ENCODE results near the gene B4GALT6. TPM values are rescaled to one million over a fixed set of nuclear protein-coding genes. Genes with fewer than 3 reads are reported as not detected.

The B4GALT6 gene
- total RNA-seq, 2 experiments from 2014 or later = 1.7 to 2.4 TPM

DNA sequence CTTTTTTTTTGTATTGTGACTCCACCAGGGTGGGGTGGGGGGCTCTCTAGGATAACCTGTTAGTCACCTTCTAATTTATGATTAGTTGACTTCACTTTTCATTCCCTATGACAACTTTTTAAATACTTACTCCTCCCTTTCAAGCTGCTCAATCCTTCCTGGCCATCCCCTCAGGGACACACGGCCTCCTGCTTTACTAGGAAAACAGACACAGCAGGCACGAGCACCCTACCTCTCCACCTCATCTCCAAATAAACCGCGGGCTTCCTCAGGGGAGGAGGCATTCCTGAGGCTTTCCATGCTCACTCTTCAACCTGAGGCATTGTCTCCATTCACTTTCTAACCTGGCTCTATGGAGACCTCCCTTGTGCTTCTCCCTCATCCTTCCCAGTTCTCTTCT is 33.0 kb downstream of the B4GALT6 start:
- no peak overlapping the region for H3K27ac Mint-ChIP-seq

DNA sequence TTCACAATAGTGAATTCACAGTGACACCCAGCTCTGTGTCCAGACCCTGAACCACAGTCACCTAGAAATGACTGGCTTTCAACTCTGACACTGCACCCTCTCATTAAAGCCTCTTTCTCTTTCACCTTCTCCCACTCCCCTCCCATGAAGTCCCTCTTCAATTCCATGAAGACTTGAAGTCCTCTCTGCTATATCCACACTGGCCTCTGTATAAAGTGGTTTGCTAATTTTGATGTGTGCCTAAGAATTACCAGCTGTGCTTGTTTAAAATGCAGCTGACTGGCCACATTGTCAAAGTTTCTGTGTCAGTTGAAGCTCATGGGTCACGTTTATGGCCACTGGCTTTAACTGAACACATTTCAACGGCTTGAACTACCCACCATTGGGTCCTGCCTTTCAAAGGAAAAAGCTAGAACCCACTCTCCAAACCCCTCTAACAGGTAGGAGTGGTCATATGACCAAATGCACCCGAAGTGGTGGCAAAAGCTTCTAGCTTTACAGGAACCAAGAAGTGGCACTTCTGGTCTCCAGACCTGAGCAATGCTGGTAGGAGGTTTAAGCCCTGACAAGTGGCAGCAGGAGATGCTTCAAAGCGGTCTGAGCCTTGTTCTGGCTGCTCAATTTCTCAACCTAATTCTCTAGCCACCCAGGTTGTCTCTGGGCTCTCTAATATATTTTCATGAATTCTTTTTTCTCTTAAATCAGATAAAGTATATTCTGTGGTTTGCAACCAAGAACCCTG is 34.2 kb downstream of the B4GALT6 start:
- POLR2A ChIA-PET = no interaction called here
- no peak for ATAC-seq
- Mint-ChIP-seq H3K4me1 (ENCODE audit: low read depth) (peaks cover 21% of the 10 kb centered on the region), H3K36me3 (ENCODE audit: low read depth) (no peaks in the 10 kb centered on the region), H3K27me3 (peaks cover 31% of the 10 kb centered on the region), H3K9me3 (no peaks in the 10 kb centered on the region), H3K27ac (no peak overlapping the region), H3K4me3 (no peak overlapping the region)
- CTCF ChIA-PET = interaction anchor here (1.0 to 1.5 kb wide), 4 partner anchors 33 to 133 kb away, joined by 3 to 7 read pairs (median 3); partner anchors contain the start of gene B4GALT6
- no peak for DNase-seq
- no peak for TF ChIP-seq CTCF (IDR thresholded peaks at IDR 0.05)
- intact Hi-C loops (cut with micrococcal nuclease) = no loop called here

More for the DNA sequence above, 33.0 kb downstream of the B4GALT6 start:
- Mint-ChIP-seq H3K4me1 (ENCODE audit: low read depth) (peaks cover 15% of the 10 kb centered on the region), H3K9me3 (no peaks in the 10 kb centered on the region), H3K27me3 (peaks cover 31% of the 10 kb centered on the region), H3K36me3 (ENCODE audit: low read depth) (no peaks in the 10 kb centered on the region), H3K4me3 (no peak overlapping the region)
- DNase-seq (no peak), ATAC-seq (no peak)
- intact Hi-C loops (cut with micrococcal nuclease) = no loop called here
- POLR2A ChIA-PET = interaction anchor here (0.6 kb wide), 1 partner anchor 92 kb away, joined by 3 read pairs; no protein-coding TSS in a partner anchor
- CTCF ChIA-PET = interaction anchor here (1.1 kb wide), 2 partner anchors 31 to 132 kb away, joined by 3 read pairs; no protein-coding TSS in a partner anchor
- no peak for TF ChIP-seq CTCF (IDR thresholded peaks at IDR 0.05)

DNA sequence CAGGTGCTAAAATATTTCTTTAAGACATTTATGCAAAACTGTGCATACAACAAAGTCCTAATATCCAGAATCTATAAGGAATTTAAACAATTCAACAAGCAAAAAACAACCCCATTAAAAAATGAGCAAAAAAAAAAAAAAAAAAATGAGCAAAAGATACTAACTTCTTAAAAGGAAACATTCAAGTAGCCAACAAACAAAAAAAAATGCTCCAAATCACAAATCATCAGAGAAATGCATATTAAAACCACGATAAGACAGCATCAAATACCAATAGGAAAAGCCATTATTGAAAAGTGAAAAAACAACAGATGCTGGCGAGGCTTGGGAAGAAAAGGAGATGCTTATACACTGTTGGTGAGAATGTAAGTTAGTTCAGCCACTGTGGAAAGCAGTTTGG is 34.9 kb downstream of the B4GALT6 start:
- POLR2A ChIA-PET = no interaction called here
- Mint-ChIP-seq H3K4me1 (ENCODE audit: low read depth) (peaks cover 21% of the 10 kb centered on the region), H3K36me3 (ENCODE audit: low read depth) (no peaks in the 10 kb centered on the region), H3K9me3 (no peaks in the 10 kb centered on the region), H3K4me3 (no peak overlapping the region), H3K27ac (no peak overlapping the region), H3K27me3 (peaks cover 31% of the 10 kb centered on the region)
- intact Hi-C loops (cut with micrococcal nuclease) = no loop called here
- TF ChIP-seq CTCF (IDR thresholded peaks at IDR 0.05) = no peak
- DNase-seq (no peak), ATAC-seq (no peak)
- CTCF ChIA-PET = interaction anchor here (1.5 kb wide), 1 partner anchor 35 kb away, joined by 7 read pairs; the partner anchor contains the start of gene B4GALT6

DNA sequence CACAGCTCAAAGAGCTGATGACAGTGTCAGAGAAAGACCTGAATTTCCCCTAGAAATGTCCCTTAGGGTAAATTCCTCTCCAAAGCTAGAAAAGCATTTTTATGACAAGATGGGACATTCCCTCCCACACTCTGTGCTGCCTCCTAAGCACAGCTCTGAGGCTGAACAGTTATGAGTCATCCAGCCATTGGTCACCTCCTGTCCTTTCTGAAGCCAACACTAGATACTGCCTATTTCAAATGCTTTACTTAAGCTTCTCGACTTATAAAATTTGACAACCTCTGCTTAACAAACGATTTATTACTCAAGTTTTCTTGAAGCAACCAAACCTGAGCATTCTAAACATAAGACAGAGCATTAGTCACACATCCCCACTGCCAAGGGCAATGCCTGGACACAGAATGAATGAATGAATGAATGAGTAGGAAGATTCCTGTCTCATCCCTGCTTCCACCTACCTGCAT is 35.4 kb downstream of the B4GALT6 start:
- CTCF ChIA-PET = no interaction called here
- peaks cover 31% of the 10 kb centered on the region for H3K27me3 Mint-ChIP-seq
- H3K4me3 Mint-ChIP-seq = no peak overlapping the region
- peaks cover 21% of the 10 kb centered on the region for H3K4me1 Mint-ChIP-seq (ENCODE audit: low read depth)
- peak; percentile 70 for ATAC-seq
- H3K27ac Mint-ChIP-seq = no peak overlapping the region
- intact Hi-C loops (cut with micrococcal nuclease) = no loop called here
- DNase-seq = no peak
- H3K36me3 Mint-ChIP-seq (ENCODE audit: low read depth) = no peaks in the 10 kb centered on the region
- TF ChIP-seq CTCF (IDR thresholded peaks at IDR 0.05) = no peak
- POLR2A ChIA-PET = interaction anchor here (0.7 kb wide), 1 partner anchor 77 kb away, joined by 3 read pairs; no protein-coding TSS in a partner anchor
- H3K9me3 Mint-ChIP-seq = no peaks in the 10 kb centered on the region

- intact Hi-C loops (cut with micrococcal nuclease) = no loop called here
- DNase-seq = no peak
- H3K4me3 Mint-ChIP-seq = no peak overlapping the region
- ChIA-PET POLR2A (interaction anchor here (0.7 kb wide), 1 partner anchor 77 kb away, joined by 3 read pairs; no protein-coding TSS in a partner anchor), CTCF (no interaction called here)
- H3K9me3 Mint-ChIP-seq = no peaks in the 10 kb centered on the region
- peaks cover 27% of the 10 kb centered on the region for H3K27me3 Mint-ChIP-seq
- H3K36me3 Mint-ChIP-seq (ENCODE audit: low read depth) = no peaks in the 10 kb centered on the region
- peaks cover 21% of the 10 kb centered on the region for H3K4me1 Mint-ChIP-seq (ENCODE audit: low read depth)
- no peak overlapping the region for H3K27ac Mint-ChIP-seq
- ATAC-seq = no peak
- TF ChIP-seq CTCF (IDR thresholded peaks at IDR 0.05) = no peak
Observed at GRCh38 chr18:31648458-31648857, 35.9 kb downstream of the B4GALT6 start.
